Liver (tissue), 3 donors: ENCODE data around the gene RHAG.

ENCODE experiments used
- HNF4G ChIP-seq: IDR thresholded peaks from 2 replicates; pipeline ENCODE4 v1.6.1; 2016; ENCODE audit warnings: antibody characterized with exemption
- SP1 ChIP-seq: IDR thresholded peaks from 2 replicates; pipeline ENCODE4 v1.6.1; 2018; ENCODE audit warnings: antibody characterized with exemption, mild to moderate bottlenecking
- TF ChIP-seq, protein P1 (sequence below): fragments of 150-350 bp; IDR thresholded peaks from 2 replicates; pipeline ENCODE4 v1.5.1; 2017; ENCODE audit warnings: improper control_type of control experiment, low read depth, low read length; ENCODE audit not compliant: missing input control
- donor health status: healthy.
- donor health status: healthy.

DNA sequence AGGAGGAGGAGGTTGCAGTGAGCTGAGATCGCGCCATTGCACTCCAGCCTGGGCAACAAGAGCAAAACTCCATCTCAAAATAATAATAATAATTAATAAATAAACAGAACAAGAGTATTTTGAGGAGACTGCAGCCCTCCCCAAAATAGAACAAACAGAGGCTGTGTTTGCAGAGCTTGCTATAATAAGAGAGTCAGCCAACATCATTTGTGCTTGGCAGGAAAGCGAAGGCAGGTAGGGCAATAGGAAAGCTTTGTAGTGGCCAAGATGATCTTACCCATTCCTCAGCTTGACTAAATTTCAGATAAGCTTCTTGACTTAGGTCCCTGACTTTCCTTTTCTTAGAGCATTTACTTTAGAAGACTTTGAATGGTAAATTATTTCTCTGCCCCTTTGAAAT lies 79.5 kb downstream of the RHAG start:
- TF ChIP-seq, protein P1, sequence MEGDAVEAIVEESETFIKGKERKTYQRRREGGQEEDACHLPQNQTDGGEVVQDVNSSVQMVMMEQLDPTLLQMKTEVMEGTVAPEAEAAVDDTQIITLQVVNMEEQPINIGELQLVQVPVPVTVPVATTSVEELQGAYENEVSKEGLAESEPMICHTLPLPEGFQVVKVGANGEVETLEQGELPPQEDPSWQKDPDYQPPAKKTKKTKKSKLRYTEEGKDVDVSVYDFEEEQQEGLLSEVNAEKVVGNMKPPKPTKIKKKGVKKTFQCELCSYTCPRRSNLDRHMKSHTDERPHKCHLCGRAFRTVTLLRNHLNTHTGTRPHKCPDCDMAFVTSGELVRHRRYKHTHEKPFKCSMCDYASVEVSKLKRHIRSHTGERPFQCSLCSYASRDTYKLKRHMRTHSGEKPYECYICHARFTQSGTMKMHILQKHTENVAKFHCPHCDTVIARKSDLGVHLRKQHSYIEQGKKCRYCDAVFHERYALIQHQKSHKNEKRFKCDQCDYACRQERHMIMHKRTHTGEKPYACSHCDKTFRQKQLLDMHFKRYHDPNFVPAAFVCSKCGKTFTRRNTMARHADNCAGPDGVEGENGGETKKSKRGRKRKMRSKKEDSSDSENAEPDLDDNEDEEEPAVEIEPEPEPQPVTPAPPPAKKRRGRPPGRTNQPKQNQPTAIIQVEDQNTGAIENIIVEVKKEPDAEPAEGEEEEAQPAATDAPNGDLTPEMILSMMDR: no peak
- TF ChIP-seq SP1 (no peak), HNF4G (no peak)
